ENCODE measurements around the gene MRGPRX4.
"Not testable (repeated sequence)": the region's sequence is repeated elsewhere in the genome, so short reads cannot be mapped to it uniquely, and the experiment has no call there.

The MRGPRX4 gene

DNA sequence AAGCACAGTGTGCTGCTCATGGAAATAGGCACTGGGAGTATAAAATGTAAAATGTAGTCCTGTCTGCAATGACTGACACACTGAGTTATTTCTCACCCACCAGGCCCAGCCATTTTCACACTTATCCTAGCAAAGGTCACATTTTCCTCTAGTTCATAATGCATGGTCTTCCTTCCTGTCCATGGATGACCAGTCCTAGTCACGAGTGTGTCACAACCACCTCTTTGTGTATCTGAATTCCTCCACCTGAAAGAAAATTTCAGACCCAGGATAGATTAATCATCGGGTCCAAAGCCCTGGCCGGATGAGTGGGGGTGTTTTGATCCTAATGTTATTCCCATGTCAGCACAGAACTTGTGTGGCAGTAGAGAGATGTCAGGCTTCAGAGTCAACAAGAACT is at the start of gene MRGPRX4:
Gene MRGPRX4, plus strand, starts transcription at position 172 of the 400 bp plus-strand sequence. CDS start 420 bp downstream, outside the sequence.
- DNase-seq (ENCODE audit: low read depth in 1 of 2, low spot score in 1 of 2) = no peak

DNA sequence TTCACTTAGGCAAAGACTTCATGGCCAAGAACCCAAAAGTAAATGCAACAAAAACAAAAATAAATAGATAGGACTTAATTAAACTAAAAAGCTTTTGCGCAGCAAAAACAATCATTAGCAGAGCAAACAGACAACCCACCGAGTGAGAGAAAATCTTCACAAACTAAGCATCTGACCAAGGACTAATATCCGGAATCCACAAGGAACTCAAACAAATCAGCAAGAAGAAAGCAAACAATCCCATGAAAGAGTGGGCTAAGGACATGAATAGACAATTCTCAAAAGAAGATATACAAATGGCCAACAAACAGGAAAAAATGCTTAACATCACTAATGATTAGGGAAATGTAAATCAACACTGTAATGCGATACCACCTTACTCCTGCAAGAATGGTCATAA is 41.5 kb upstream of the MRGPRX4 start:
- not testable (repeated sequence) for DNase-seq (ENCODE audit: low read depth in 1 of 2, low spot score in 1 of 2)

DNA sequence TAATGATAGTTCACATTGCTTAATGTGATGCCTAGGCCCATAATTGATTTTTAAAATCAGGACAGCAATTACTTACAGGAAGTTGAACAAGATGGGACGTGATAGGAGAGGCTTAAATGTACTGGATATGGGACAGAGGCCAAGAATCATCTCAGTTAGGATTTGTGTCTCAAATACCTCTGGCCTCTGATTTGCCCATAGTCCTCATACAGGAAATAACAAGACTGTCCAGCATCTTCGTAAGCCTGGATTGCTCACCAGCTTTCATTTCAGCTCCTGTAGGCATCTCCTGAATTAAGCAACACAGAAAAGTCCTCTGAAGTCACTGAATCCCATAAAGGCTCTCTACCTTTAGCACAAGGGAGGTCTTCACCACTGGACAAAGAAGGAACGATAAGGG is 40.3 kb upstream of the MRGPRX4 start, which contains the start of gene MRGPRX3:
Gene MRGPRX3, plus strand, starts transcription at position 231 of the 400 bp plus-strand sequence. CDS start 4,632 bp downstream, outside the sequence.
- DNase-seq (ENCODE audit: low read depth in 1 of 2, low spot score in 1 of 2) = no peak

DNA sequence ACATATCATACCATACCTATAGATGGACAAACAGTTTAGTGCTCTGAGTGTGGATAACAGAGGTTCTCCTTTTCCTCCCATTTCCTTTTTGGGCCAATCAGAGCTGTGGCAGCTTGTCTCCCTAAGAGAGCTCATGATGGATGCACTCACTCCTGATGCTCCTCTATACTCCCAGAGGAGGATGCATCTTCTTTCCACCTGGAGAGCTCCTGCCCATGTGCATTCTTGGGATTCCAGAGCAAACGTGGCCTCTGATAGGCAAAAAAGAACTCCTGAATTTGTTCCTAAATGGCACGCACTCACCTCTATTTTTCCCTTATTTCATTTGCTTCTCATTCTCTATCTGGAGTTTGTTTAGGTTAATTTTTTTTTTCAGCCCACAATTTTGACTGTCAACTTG is 37.3 kb upstream of the MRGPRX4 start:
- DNase-seq (ENCODE audit: low read depth in 1 of 2, low spot score in 1 of 2) = no peak

DNA sequence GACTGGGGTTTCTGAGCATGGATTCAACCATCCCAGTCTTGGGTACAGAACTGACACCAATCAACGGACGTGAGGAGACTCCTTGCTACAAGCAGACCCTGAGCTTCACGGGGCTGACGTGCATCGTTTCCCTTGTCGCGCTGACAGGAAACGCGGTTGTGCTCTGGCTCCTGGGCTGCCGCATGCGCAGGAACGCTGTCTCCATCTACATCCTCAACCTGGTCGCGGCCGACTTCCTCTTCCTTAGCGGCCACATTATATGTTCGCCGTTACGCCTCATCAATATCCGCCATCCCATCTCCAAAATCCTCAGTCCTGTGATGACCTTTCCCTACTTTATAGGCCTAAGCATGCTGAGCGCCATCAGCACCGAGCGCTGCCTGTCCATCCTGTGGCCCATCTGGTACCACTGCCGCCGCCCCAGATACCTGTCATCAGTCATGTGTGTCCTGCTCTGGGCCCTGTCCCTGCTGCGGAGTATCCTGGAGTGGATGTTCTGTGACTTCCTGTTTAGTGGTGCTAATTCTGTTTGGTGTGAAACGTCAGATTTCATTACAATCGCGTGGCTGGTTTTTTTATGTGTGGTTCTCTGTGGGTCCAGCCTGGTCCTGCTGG is 35.3 kb upstream of the MRGPRX4 start:
- no peak for DNase-seq (ENCODE audit: low read depth in 1 of 2, low spot score in 1 of 2)

DNA sequence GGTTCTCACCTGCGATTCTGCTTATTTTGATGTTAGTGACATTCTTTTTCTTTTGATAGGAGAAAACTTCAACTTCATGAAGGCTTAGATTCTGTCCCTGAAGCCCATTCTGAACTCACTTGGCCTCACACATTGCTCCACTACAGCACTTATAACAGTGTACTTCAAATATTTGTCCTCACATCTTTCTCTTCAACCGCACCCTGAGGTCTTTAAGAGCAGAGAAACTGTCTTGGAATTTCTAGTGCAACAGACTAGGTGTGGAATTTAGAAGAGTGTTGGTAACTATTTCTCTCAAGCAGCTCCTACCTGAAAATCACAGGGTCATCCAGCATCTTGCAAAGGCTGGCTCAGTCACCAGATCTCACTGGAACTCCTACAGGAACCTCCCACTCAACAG is 32.5 kb upstream of the MRGPRX4 start:
- no peak for DNase-seq (ENCODE audit: low read depth in 1 of 2, low spot score in 1 of 2)

DNA sequence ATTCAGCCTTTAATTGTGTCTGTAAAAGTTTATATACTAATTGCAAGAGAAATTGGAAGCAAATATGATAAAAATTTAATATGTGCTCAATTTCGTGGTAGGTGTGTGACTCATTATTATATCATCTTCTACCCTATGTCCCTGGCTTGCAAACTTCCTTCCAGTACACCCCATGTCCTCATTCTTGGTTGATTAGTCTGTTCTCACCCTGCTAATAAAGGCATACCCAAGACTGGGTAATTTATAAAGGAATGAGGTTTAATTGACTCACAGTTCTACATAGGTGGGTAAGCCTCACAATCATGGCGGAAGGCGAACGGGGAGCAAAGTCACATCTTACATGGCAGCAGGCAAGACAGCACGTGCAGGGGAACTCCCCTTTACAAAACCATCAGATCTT is 28.4 kb upstream of the MRGPRX4 start:
- DNase-seq (ENCODE audit: low read depth in 1 of 2, low spot score in 1 of 2) = no peak

DNA sequence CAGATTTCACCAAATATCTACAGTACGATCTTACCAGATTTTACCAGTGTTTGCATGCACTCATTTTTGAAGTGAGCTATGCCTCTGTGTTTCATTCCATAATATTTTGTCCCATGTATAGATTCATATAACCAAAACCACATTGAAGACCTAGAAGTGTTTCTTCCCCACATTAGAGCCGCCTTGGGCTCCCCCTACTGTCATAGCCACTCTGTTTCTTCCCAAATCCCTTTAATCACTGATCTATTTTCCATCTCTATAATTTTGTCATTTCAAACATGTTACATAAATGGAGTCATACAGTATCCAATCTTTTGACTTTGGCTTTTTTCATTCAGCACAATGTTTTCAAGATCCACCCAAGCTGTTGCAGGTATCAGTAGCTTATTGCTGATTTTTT is 27.6 kb upstream of the MRGPRX4 start:
- no peak for DNase-seq (ENCODE audit: low read depth in 1 of 2, low spot score in 1 of 2)

DNA sequence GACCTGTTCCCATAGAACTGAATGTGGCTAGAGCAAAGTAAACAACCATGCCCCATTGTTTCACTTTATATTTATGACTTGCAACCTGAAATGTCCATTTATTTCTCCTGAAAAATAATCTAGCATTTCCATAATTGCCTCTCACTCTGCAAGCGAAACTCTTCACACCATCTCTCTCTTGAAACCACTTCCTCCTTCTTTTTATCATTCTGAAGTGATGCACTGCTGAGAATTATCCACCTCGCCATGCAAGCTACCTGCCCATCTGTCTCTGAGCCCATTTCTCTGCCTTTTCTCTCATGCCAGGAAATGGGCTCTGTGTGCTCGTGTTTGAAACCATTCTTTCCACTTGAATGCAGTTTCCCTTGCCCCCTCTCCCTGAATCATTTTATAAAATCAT is 26.8 kb upstream of the MRGPRX4 start:
- no peak for DNase-seq (ENCODE audit: low read depth in 1 of 2, low spot score in 1 of 2)

DNA sequence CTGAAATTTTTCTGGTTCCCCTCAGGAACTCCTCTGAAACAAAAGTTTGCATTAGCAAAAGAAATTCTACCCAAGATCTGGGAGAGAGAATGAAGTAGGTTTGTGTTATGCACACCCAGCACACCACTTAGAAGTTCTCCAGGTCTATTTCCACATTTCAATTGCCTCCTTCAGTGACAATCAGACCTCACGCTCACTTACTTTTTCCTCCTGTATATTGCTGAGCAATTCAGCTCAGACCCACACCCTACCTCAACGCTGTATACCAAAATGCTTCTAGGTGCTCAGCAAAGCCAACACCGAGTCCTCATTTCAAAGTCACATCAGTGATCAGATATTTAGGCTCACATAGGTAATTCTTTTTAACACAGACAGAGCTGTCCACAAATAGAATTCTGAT is 21.1 kb upstream of the MRGPRX4 start:
- DNase-seq (ENCODE audit: low read depth in 1 of 2, low spot score in 1 of 2) = no peak

DNA sequence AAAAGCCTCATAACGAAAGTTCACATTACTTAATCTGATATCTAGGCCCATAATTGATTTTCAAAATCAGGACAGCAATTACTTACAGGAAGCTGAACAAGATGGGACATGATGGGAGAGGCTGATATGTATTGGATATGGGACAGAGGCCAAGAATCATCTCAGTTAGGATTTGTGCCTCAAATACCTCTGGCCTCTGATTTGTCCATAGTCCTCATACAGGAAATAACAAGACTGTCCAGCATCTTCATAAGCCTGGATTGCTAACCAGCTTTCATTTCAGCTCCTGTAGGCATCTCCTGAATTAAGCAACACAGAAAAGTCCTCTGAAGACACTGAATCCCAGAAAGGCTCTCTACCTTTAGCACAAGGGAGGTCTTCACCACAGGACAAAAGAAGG is 4.3 kb upstream of the MRGPRX4 start:
- DNase-seq (ENCODE audit: low read depth in 1 of 2, low spot score in 1 of 2) = no peak

DNA sequence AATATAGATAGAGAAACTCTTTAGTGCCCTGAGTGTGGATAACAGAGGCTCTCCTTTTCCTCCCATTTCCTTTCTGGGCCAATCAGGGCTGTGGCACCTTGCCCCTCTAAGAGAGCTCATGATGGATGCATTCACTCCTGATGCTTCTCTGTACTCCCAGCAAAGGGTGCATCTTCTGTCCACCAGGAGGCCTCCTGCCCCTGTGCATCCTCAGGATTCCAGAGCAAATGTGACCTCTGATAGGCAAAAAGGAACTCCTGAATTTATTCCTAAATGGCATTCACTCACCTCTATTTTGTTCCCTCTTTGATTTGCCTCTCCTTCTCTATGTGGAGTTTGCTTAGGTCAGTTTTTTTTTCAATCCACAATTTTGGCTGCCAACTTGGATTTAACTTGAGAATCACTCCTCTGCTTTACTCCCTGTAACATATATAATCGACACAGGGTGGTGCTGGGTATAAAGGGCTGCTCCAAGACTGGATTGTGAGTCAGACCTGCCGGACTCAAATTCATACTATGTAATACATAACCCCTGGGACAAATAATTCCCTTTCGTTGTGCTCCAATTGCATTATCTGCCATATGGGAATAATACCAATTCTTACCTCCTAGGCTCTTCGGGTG is 1.1 kb upstream of the MRGPRX4 start:
- DNase-seq (ENCODE audit: low read depth in 1 of 2, low spot score in 1 of 2) = no peak

DNA sequence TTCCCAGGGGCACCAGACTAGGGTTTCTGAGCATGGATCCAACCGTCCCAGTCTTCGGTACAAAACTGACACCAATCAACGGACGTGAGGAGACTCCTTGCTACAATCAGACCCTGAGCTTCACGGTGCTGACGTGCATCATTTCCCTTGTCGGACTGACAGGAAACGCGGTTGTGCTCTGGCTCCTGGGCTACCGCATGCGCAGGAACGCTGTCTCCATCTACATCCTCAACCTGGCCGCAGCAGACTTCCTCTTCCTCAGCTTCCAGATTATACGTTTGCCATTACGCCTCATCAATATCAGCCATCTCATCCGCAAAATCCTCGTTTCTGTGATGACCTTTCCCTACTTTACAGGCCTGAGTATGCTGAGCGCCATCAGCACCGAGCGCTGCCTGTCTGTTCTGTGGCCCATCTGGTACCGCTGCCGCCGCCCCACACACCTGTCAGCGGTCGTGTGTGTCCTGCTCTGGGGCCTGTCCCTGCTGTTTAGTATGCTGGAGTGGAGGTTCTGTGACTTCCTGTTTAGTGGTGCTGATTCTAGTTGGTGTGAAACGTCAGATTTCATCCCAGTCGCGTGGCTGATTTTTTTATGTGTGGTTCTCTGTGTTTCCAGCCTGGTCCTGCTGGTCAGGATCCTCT is 709 bp downstream of the MRGPRX4 start:
- DNase-seq (ENCODE audit: low read depth in 1 of 2, low spot score in 1 of 2) = no peak

DNA sequence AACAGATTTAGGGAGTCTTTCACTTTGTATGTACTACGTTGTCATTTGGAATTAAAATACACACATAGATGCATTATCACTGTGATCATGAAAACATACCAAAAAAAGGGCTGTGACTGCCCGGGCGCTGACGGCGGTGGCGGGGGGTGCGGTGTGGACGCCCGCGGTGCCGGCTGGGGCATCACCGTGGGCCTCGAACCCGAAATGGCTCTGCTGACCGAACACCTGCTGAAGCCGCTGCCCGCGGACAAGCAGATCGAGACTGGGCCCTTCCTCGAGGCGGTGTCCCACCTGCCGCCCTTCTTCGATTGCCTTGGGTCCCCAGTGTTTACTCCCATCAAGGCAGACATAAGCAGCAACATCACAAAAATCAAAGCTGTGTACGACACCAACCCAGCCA is 16.2 kb downstream of the MRGPRX4 start:
- DNase-seq (ENCODE audit: low read depth in 1 of 2, low spot score in 1 of 2) = no peak

DNA sequence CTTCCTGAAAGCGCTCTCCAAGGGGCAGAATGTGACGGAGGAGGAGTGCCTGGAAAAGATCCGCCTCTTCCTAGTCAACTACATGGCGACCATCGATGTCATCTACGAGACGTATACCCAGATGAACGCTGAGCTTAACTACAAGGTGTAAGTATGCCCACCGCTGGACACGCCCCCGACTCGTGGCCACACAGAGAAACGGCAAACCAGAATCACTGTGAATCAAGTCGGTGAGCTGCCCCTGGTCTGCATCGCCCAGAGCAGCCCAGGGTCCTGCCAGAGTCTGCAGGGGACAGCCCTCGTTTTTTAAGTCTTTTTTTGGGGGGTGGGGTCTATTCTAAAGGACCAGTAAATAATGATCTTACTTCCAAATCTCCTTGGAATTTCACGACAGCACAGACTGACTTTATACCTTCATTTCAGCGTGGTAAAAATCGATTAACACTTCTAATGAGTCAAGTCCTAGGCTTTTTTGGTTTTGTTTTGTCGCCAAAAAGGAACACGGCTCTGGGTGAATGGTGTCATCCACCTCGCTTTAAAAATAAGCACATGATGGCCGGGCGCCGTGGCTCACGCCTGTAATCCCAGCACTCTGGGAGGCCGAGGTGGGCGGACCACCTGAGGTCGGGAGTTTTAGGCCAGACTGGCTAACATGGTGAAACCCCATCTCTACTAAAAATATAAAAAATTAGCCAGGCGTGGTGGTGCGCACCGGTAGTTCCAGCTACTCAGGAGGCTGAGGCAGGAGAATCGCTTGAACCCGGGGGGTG is 17.0 kb downstream of the MRGPRX4 start:
- not testable (repeated sequence) for DNase-seq (ENCODE audit: low read depth in 1 of 2, low spot score in 1 of 2)

DNA sequence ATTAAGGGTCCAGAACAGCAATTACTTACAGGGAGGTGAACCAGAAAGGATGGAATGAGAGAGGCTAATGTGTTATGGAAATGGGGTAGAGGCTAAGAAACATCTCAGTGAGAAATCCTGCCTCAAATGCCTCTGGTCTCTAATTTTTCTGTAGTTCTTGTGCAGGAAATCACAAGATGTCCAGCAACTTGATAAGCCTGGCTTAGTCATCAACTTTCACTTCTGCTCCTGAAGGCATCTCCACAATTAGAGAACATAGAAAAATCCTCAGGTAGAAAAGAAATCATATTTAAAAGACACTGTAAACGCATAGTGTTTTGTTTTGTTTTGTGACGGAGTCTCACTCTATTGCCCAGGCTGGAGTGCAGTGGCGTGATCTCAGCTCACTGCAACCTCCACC is 18.7 kb downstream of the MRGPRX4 start:
- no peak for DNase-seq (ENCODE audit: low read depth in 1 of 2, low spot score in 1 of 2)

DNA sequence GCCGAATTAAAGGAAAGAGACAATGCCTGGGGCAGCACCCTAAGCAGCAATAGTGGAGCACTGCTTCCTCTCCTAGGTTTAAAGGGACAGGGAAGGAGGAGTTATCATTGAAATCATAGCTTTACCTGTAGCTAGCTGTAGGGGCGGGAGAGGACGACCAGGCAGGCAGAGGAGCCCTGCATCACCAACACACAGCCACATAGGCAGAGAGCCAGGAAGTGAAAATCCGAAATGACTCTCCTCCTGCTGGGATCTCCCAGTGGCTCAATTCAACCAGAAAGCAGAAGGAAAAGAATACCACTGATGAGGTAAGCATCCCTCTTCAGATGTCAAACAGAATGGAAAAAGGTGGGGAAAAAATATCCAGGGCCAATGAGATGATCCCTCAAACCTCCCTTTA is 20.4 kb downstream of the MRGPRX4 start:
- DNase-seq (ENCODE audit: low read depth in 1 of 2, low spot score in 1 of 2) = no peak

DNA sequence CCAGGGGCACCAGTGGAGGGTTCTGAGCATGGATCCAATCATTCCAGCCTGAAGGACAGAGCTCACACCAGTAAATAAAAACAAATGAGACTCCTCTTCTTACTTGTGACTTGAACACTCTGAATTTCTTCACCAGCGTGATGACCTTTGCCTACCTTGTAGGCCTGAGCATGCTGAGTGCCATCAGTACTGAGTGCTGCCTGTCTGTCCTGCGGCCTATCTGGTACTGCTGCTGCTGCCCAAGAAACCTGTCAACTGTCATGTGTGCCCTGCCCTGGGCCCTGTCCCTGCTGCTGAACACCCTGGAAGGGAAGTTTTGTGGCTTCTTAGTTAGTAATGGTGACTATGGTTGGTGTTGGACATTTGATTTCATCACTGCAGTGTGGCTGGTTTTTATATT is 23.9 kb downstream of the MRGPRX4 start:
- no peak for DNase-seq (ENCODE audit: low read depth in 1 of 2, low spot score in 1 of 2)

DNA sequence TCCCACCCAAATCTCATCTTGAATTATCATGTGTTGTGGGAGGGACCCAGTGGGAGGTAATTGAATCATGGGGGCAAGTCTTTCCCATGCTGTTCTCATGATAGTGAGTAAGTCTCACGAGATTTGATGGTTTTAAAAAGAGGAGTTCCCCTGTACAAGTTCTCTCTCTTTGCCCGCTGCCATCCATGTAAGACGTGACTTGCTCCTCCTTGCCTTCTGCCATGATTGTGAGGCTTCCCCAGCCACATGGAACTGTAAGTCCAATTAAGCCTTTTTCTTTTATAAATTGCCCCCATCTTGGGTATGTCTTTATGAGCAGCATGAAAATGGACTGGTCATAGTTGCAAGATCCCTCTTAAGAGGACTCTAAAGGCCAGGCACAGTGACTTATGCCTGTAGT is 25.1 kb downstream of the MRGPRX4 start:
- not testable (repeated sequence) for DNase-seq (ENCODE audit: low read depth in 1 of 2, low spot score in 1 of 2)

DNA sequence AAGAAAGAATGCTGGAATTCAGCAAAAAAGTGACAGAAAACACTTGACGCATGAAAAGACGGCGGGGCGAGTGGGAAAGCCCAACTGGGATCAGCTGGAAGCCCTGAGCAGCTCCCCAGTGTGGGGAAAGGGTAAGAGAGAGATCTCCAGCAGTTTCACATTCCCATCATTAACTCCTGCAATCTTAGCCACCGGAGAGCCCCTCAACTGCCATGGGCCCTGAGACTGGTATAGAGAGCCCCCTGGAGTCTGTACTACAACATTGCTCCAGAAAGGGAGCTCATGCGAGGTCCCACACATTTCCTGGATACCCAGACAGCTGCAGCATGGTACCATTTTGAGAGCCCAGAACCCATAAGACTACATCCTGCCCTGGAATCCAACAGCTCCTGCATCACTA is 31.1 kb downstream of the MRGPRX4 start:
- no peak for DNase-seq (ENCODE audit: low read depth in 1 of 2, low spot score in 1 of 2)

DNA sequence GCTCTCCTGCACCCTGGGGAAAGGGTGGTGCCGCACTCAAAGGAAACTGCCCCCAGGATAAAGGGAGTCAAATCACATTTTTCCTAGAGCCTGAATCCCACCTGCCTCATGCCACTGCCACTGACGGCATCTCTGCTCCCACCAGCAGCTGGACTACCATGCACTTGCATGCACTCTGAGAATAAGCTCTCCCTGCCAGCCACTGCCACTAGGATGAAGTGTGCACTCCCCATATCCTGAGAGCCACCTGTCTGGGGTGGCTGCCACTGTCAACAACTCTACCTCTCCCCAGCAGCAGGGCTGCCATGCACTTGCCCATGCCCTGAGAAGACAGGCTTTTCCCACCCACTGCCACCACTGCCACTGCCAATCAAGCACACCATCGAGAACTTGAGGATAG is 31.6 kb downstream of the MRGPRX4 start:
- DNase-seq (ENCODE audit: low read depth in 1 of 2, low spot score in 1 of 2) = no peak

DNA sequence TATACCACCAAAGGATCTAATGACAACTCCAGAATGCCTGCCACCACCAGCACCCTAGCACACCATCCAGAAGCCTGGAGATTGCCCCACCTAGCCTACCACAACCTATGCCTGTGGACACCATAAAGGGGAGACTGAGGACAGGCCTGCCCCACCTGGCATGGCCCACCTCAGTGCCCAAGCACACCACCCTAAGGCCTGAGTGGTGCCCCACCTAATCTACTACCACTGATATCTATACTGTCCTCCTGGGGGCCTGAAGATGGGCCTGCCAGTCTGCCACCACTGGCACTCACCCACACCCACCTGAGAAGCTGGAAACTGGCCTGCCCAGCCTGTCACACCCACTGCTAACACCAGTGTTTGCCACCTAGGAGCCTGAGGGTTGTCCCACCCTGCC is 32.1 kb downstream of the MRGPRX4 start:
- no peak for DNase-seq (ENCODE audit: low read depth in 1 of 2, low spot score in 1 of 2)
